ENCODE measurements around the gene NUB1.

Gene NUB1

GRCh38 chr7:151315038-151315655, 26.5 kb upstream of the NUB1 start:
- peak; percentile 74 for DNase-seq

GRCh38 chr7:151316896-151317295, 24.7 kb upstream of the NUB1 start:
- DNase-seq, result no peak

DNA sequence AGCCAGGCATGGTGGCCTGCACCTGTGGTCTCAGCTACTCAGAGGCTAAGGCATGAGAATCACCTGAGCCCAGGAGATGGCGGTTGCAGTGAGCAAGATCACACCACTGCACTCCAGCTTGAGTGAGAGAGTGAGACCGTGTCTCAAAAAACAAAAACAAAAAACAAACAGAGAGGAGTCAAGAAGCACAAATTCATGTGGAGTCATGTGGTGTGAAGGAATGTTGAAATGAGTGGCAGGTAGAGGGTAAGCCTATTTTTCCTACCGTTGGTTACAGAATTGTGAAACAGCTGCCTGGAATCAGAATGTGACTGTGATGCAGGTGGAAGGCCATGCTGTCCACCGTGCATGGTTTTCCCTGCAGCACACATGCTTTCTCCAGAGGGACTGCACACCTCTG, 23.7 kb upstream of the NUB1 start:
- DNase-seq, result no peak

DNA sequence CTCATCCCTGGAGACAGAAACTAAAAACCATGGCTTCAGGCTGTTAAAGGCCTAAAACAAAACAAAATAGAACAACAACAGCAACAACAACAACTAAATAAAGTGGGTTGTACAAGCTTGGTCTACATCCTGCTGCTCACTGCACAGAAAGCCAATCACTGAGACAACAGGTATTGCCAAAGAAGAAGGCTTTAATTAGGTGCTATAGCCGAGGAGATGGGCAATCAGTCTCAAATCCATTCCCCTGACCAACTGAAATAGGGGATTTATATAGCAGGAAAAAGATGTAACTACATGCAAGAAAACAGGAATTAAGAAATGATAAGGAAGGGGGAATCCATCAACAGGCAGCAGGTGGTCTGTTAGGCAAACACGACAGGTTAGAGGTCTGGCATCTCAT, 22.4 kb upstream of the NUB1 start:
- no peak for DNase-seq

DNA sequence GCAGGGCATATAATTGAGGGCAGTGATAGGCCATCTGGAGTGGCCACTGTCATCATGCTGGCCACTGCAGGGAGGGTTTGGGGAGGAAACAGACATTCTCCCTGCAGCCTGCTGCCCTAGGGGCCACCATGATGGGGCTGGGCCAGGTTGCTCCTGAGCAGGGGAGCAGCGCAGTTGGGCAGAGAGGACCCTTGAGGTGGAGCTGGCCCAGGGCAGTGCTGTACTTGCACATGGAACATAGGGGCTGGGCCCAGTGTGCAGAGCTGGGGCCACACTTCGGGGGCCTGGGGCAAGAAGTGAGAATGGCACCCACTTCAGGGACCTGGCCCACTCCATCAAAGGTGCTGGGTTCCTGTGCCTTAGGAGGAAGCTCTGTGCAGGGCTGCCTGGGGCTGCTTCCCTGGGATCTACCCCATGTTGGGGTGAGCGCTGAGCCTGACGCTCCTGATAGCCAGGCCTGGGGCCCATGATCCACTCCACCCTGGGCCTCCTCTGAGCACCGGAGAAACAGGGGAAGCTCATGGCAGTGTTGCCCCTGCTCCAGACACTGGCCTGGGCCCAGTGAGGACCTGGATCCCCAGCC, 21.3 kb upstream of the NUB1 start:
- no peak for DNase-seq

DNA sequence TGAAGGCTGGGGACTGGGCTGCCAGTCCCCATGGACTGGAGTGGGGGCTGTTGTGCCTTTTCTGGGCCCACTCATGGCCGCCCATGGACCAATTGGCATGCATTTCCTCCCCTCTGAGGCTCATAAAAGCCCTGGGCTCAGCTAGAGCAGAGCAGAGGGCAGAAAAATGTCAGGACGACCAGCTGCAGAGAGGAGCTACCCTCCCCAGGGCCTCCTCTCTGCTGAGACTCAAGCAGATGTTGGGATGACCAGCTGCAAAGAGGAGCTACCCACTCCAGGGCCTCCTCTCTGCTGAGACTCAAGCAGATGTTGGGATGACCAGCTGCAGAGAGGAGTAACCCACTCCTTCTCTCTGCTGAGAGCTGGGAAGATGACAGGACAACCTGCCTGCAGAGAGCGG, 20.3 kb upstream of the NUB1 start:
- DNase-seq, result no peak

DNA sequence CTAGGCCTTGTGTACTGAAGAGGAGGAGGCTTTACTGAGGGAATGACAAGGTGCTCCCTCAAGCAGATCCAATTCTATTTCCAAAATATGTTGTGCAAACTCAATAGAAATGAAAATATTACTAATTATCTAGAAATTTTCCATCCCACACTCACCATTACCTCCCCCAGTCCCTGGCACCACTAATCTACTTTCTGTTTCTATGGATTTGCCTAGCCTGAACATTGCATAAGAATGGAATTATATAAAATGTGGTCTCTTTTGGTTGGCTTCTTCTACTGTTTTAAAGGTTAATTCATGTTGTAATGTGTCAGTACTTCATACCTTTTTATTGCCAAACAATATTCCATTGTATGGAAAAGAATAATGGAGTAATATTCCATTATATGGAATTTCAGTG, 18.7 kb upstream of the NUB1 start:
- DNase-seq, result no peak

- DNase-seq, result no peak
Measured at GRCh38 chr7:151327022-151327421, 14.6 kb upstream of the NUB1 start.

DNA sequence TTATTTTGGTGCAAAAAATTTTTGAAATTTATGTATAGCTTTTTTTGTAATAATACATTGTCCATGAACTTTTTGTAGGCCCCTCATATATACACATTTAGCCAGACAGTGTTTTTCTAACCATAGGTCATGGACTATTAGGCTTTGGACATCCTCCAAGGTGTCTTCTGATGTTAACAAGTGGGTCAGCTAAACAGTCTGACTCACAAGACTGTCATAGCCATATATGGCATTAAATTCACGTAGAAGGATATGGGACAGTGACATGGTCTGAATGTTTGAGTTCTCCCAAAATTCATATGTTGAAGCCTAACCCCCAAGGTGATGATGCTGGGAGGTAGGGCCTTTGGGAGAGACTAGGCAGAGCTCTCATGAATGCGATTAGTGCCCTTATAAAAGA, 14.0 kb upstream of the NUB1 start:
- DNase-seq, result no peak

GRCh38 chr7:151330181-151330580, 11.4 kb upstream of the NUB1 start:
- no peak for DNase-seq

GRCh38 chr7:151330661-151331060, 11.0 kb upstream of the NUB1 start:
- no peak for DNase-seq

GRCh38 chr7:151334628-151335027, 7.0 kb upstream of the NUB1 start:
- DNase-seq, result no peak

DNA sequence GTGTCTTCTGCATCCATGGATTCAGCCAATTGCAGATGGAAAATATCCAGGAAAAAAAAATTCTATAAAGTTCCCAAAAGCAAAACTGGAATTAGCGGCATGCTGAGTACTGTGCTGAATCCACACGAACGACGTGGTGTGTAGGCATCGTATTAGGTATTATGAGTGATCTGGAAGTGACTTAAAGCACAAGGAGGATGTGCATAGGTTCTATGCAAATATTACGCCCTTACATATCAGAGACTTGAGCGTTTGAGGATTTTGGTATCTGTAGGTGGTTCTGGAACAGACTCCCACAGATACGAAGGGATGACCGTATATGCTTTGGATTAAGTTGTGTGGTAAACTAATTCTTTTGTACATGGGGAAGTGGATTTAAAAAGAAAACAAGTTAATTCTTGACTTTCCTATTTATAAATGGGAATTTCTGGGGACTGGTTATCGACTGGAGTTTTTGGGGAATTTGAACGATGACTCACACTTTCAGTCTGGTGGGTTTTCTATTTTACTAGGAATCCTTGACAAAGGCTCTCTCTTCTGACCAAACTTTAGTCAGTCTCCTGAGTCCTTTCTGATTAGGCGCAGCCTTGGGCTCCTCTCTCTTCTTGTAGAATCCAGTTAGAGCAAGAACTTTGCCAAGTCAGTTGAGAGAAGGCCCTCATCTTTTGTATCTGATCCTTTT, 5.4 kb upstream of the NUB1 start:
- DNase-seq, result no peak

DNA sequence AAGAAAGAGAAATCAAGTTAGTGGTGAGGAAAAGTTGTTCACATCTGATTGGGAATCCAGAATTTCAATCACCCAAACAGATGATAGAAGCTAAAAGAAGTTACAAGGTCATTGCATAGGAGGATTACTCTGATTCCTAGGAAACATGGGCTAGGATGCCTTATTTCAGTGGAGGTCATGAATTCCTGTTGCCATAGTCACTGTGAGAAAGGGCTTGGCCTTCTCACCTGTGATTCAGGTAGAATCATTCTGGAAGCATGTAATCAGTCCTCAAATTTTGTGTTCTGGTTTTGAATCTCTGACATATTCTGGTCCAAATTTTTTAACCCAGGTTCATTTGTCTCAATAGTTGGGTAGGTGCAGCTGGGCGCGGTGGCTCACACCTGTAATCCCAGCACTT, 4.3 kb upstream of the NUB1 start:
- no peak for DNase-seq

DNA sequence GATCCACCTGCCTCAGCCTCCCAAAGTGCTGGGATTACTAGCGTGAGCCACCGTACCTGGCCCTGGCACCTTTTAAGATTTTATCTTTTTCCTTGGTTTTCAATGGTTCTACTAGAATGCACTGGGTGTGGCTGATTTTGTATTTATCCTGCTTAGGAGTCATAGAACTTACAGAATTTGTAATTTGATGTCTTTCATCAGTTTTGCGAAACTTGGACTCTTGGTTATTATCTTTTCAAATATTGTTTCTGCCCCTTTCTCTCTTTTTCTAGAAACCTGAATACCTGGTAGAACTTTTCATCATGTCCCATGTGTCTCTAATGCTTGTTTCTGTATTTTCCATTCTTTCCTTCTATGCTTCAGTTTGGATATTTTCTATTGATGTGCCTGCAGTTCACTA, 2.8 kb upstream of the NUB1 start:
- no peak for DNase-seq

- no peak for DNase-seq
Measured at GRCh38 chr7:151339651-151340382, 1.8 kb upstream of the NUB1 start.

GRCh38 chr7:151340794-151341356, 737 bp upstream of the NUB1 start:
- no peak for DNase-seq

GRCh38 chr7:151342102-151342646, 562 bp downstream of the NUB1 start:
- DNase-seq, result no peak

DNA sequence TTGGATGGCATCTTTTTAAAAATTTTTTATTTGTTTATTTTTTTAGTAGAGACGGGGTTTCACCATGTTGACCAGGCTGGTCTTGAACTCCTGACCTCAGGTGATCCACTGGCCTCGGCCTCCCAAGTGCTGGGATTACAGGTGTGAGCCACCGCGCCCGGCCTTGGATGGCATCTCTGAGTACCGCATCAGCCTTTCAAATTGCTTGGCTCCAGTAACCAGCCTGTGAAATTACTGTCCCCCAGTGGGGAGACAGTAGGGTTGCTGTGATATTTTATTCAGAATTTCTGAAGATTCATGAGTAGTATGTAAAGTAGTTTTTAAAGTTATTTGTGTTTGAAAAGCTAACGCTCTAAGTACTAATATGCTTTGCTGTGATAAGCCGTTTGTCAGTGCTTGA, 1.2 kb downstream of the NUB1 start:
- DNase-seq, result no peak

GRCh38 chr7:151343516-151343915, 1.9 kb downstream of the NUB1 start:
- DNase-seq, result no peak

GRCh38 chr7:151345576-151346469, 4.2 kb downstream of the NUB1 start:
- DNase-seq, result no peak

DNA sequence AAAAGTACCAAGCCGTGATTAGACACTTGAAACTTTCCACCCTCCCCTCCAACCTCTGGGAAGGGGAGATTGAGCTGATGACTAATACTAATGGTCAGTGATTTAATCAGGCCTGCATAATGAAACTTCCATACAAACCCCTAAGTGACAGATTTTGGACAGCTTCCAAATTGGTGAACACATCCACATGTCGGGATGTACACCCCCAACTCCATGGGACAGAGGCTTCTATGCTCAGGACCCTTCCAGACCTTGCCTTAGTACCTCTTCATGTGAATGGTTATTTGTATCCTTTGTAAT, 4.8 kb downstream of the NUB1 start:
- DNase-seq, result no peak

- DNase-seq, result no peak
Measured at GRCh38 chr7:151347200-151347599, 5.6 kb downstream of the NUB1 start.
